Naive thymus-derived CD4-positive, alpha-beta T cell (primary cell): ENCODE data around the gene APOL4. TPM values are rescaled to one million over a fixed set of nuclear protein-coding genes. Genes with fewer than 3 reads are reported as not detected.
A peak's percentile ranks its signal among the peaks of the same experiment; 100 is the strongest.

Source experiments
- ATAC-seq: fragments of 150-1000 bp; cut with Tn5 transposase; 2 replicates; pipeline ENCODE4 v1.10.0; 2021; ENCODE audit warnings: mild to moderate bottlenecking, moderate library complexity
- CTCF ChIA-PET: fragments of 350-600 bp; sonication (Branson Sonifier 250); formaldehyde crosslinking; loops from one replicate; lab custom pipeline; 2021; ENCODE audit warnings: antibody characterized with exemption; lab: Charles Lee
- POLR2A ChIA-PET: fragments of 350-600 bp; sonication (Branson Sonifier 250); formaldehyde crosslinking; loops from one replicate; lab custom pipeline; 2021; ENCODE audit warnings: antibody characterized with exemption, inconsistent platforms; lab: Charles Lee
- DNase-seq, 9 donors: peaks; one replicate each; pipeline versions ENCODE4 v3.0.0 to v3.0.0-alpha.2; 2020 to 2022; ENCODE audit warnings: mixed read lengths in 1 of 9
- H3K27ac ChIP-seq: one replicate; pipeline ENCODE4 v1.7.0; 2013; ENCODE audit warnings: mild to moderate bottlenecking, low read depth, low read length, moderate library complexity
- H3K27me3 ChIP-seq, 2 donors: one replicate each; pipeline ENCODE4 v1.7.0; 2013; ENCODE audit warnings: low read length in 2 of 2, mild to moderate bottlenecking in 2 of 2, moderate library complexity in 2 of 2; ENCODE audit not compliant: control insufficient read depth in 2 of 2, insufficient read depth in 2 of 2
- H3K36me3 ChIP-seq, 3 experiments: 1 replicate in 2 of 3; 2 replicates in 1 of 3; pipeline ENCODE4 v1.7.0; 2013; ENCODE audit warnings: low read length in 3 of 3, mild to moderate bottlenecking in 3 of 3, moderate library complexity in 1 of 3; ENCODE audit not compliant: insufficient read depth in 3 of 3, control insufficient read depth in 2 of 3
- H3K4me1 ChIP-seq, 2 donors: one replicate each; pipeline ENCODE4 v1.7.0; 2013; ENCODE audit warnings: low read length in 2 of 2, mild to moderate bottlenecking in 2 of 2, moderate library complexity in 1 of 2; ENCODE audit not compliant: control insufficient read depth in 2 of 2, insufficient read depth in 2 of 2
- H3K4me3 ChIP-seq: 2 replicates; pipeline ENCODE4 v1.7.0; 2013; ENCODE audit warnings: mild to moderate bottlenecking, low read length
- H3K9me3 ChIP-seq, 3 experiments: 1 replicate in 2 of 3; 2 replicates in 1 of 3; pipeline ENCODE4 v1.7.0; 2013; ENCODE audit warnings: low read length in 3 of 3; ENCODE audit not compliant: control insufficient read depth in 2 of 3
- H3K27ac Mint-ChIP-seq, 9 donors: one replicate each; pipeline ENCODE4 v1.8.0; 2020 to 2022; ENCODE audit warnings: mixed read lengths in 9 of 9, mild to moderate bottlenecking in 8 of 9, moderate library complexity in 5 of 9, inconsistent platforms in 2 of 9
- H3K27me3 Mint-ChIP-seq, 5 donors: one replicate each; pipeline ENCODE4 v1.8.0; 2021 to 2022; ENCODE audit warnings: mixed read lengths in 5 of 5, mild to moderate bottlenecking in 1 of 5
- H3K36me3 Mint-ChIP-seq, 5 donors: one replicate each; pipeline ENCODE4 v1.8.0; 2020 to 2022; ENCODE audit warnings: mixed read lengths in 5 of 5, mild to moderate bottlenecking in 3 of 5, inconsistent platforms in 1 of 5
- H3K4me1 Mint-ChIP-seq, 7 donors: one replicate each; pipeline ENCODE4 v1.8.0; 2020 to 2022; ENCODE audit warnings: mixed read lengths in 7 of 7, mild to moderate bottlenecking in 3 of 7, inconsistent platforms in 1 of 7
- H3K4me3 Mint-ChIP-seq, 10 donors: one replicate each; pipeline ENCODE4 v1.8.0; 2020 to 2022; ENCODE audit warnings: mild to moderate bottlenecking in 10 of 10, mixed read lengths in 10 of 10, moderate library complexity in 6 of 10, inconsistent platforms in 2 of 10
- H3K9me3 Mint-ChIP-seq, 11 donors: one replicate each; pipeline ENCODE4 v1.8.0; 2020 to 2022; ENCODE audit warnings: mixed read lengths in 11 of 11, mild to moderate bottlenecking in 4 of 11, inconsistent platforms in 1 of 11, moderate library complexity in 1 of 11
- intact Hi-C, 2 donors: fragments of 100-400 bp; cut with micrococcal nuclease; formaldehyde crosslinking; loops; one replicate each; pipeline ENCODE4 v1.15.1; 2023
- polyA plus RNA-seq, 2 donors: library from polyadenylated mRNA; unstranded; fragments of 300-500 nt; fragmentation: Illumina TruSeq; gene quantifications; one replicate each; pipeline ENCODE4 v1.2.3, GENCODE V29; 2021
- total RNA-seq, 6 experiments: library from RNA in 5 of 6; stranded (reverse) in 5 of 6; gene quantifications; 1 replicate in 5 of 6; 2 replicates in 1 of 6; pipeline ENCODE4 v1.2.3 and lab custom pipeline; 2021 to 2026

Gene APOL4
- total and polyA plus RNA-seq, 7 experiments from 2014 or later = 1.2 TPM; not detected in 6

DNA sequence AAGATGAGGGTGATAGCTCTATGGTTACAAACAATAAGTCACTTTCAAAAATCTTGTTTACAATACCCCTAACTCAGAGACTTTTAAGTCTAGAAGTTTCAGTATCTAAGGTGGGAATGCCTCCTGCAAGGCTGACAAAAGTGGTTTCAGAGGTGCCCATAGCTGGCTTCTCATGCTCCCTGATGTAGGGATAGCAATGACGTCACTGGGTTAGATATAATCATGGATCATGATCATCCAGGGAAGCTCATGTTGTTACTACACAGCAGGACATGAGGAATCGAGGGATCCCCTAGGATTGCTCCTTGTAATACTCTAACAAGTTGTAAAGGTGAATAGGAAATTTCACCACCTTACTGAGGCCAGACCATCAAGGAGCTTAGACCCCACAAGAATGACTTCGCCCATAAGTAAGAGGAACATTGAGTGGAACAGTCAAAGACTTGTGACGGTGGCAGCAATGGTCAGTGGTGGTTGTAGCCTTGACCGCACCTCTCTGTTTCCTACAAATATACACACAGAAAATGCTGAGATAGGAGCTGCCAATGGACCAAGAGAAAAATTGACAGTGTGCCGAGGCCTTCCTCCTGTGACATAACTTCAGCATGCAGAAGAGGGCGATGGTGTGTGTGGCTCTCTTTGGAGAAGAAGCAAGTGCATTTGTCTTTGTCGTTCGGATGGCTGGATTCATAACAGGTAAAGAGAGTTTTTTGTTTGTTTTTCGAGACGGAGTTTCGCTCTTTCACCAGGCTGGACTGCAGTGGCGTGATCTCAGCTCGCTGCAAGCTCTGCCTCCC is 15.6 kb downstream of the APOL4 start:
- Mint-ChIP-seq H3K27me3 (peaks cover 0 to 32% (median 0%) of the 10 kb centered on the region in 5 donors), H3K36me3 (no peaks in the 10 kb centered on the region), H3K9me3 (no peaks in the 10 kb centered on the region), H3K27ac (peak overlapping the region in 1 of 9 donors; percentile 59), H3K4me3 (peak overlapping the region in 1 of 10 donors; percentile 4), H3K4me1 (no peaks in the 10 kb centered on the region)
- Histone ChIP-seq H3K27me3 (no peaks in the 10 kb centered on the region), H3K4me1 (no peaks in the 10 kb centered on the region), H3K9me3 (no peaks in the 10 kb centered on the region), H3K4me3 (no peak overlapping the region), H3K36me3 (no peaks in the 10 kb centered on the region), H3K27ac (no peak overlapping the region)
- DNase-seq (no peak), ATAC-seq (no peak)
- POLR2A ChIA-PET = interaction anchor here (0.7 kb wide), 1 partner anchor 61 kb away, joined by 3 read pairs; no protein-coding TSS in a partner anchor
- intact Hi-C loops = no loop called here
- CTCF ChIA-PET = interaction anchor here (0.6 to 0.9 kb wide), 2 partner anchors 29 to 116 kb away, joined by 3 read pairs; no protein-coding TSS in a partner anchor

DNA sequence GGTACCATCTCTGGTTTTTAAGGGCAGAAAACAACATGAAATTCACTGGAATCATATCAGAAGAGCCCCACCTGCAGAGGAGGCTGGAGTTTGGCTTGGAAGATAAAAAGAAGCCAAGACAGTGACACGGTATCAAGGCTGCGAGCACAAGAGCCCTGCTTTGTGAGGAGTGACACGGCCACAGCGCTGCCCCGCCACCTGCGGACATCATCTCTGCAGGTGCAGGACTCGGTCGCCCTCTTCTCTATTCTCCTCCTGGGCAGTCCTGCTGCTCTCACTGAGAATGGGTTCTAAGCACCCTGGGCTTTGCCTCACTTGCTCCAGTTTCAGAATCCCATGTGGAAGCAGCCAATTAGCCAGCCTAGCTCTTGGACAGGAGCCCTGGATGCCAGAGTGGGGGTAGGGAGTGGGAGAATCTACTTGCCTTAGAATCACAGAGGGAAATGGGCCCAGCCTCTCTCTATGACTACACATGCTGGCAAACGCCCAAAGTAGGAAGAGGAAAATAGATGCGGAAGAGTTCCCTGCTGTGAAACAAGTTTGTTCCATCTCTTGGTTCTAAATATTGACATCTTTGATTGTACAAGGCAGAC is 17.1 kb downstream of the APOL4 start:
- POLR2A ChIA-PET = no interaction called here
- Mint-ChIP-seq H3K36me3 (no peaks in the 10 kb centered on the region), H3K4me1 (peaks cover 0 to 4% (median 3%) of the 10 kb centered on the region in 7 donors), H3K9me3 (no peaks in the 10 kb centered on the region), H3K27me3 (peaks cover 0 to 30% (median 0%) of the 10 kb centered on the region in 5 donors), H3K27ac (no peak overlapping the region), H3K4me3 (no peak overlapping the region)
- Histone ChIP-seq H3K4me3 (no peak overlapping the region), H3K27me3 (no peaks in the 10 kb centered on the region), H3K27ac (no peak overlapping the region), H3K4me1 (peaks cover 0 to 2% of the 10 kb centered on the region in 2 donors), H3K9me3 (no peaks in the 10 kb centered on the region), H3K36me3 (no peaks in the 10 kb centered on the region)
- intact Hi-C loops = loop anchor here in 1 of 2 donors (5.0 kb wide), 1 partner anchor 117 kb away; no protein-coding TSS in a partner anchor
- CTCF ChIA-PET = interaction anchor here (9.5 kb wide), 1 partner anchor 23 kb away, joined by 71 read pairs; the partner anchor contains the start of gene APOL3
- ATAC-seq (no peak), DNase-seq (no peak)

DNA sequence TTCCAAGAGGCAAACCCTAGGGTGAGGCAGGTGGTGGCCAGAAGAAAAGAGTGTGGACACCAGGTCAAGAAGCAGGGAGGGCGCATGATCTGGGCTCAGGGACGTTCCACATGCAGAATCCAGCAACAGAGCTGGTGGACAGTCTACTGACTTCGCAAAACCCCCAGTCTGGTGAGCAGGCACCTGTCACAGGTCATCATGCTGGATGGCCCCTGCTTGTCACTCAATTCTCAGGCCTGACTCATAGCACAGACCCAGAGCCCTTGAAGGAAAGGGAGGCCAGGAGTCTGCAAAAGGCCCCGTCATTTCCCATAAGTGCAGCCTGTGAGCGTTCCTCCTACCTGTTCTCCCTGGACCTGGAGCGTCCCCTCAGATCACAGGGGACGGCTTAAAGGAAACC is 18.2 kb downstream of the APOL4 start:
- no peaks in the 10 kb centered on the region for H3K9me3 ChIP-seq
- H3K27ac Mint-ChIP-seq = no peak overlapping the region
- no peaks in the 10 kb centered on the region for H3K9me3 Mint-ChIP-seq
- peaks cover 0 to 4% (median 3%) of the 10 kb centered on the region in 7 donors for H3K4me1 Mint-ChIP-seq
- no peaks in the 10 kb centered on the region for H3K27me3 ChIP-seq
- no peak overlapping the region for H3K4me3 ChIP-seq
- ATAC-seq (no peak), DNase-seq (no peak)
- no peak overlapping the region for H3K27ac ChIP-seq
- intact Hi-C loops = loop anchor here in 1 of 2 donors (5.0 kb wide), 1 partner anchor 116 kb away; no protein-coding TSS in a partner anchor
- H3K27me3 Mint-ChIP-seq = peaks cover 0 to 27% (median 0%) of the 10 kb centered on the region in 5 donors
- ChIA-PET POLR2A (no interaction called here), CTCF (interaction anchor here (0.6 to 9.5 kb wide), 4 partner anchors 22 to 830 kb away, joined by 3 to 71 read pairs (median 38); partner anchors contain the start of gene APOL3)
- H3K36me3 Mint-ChIP-seq = no peaks in the 10 kb centered on the region
- no peaks in the 10 kb centered on the region for H3K36me3 ChIP-seq
- peaks cover 0 to 2% of the 10 kb centered on the region in 2 donors for H3K4me1 ChIP-seq
- no peak overlapping the region for H3K4me3 Mint-ChIP-seq

DNA sequence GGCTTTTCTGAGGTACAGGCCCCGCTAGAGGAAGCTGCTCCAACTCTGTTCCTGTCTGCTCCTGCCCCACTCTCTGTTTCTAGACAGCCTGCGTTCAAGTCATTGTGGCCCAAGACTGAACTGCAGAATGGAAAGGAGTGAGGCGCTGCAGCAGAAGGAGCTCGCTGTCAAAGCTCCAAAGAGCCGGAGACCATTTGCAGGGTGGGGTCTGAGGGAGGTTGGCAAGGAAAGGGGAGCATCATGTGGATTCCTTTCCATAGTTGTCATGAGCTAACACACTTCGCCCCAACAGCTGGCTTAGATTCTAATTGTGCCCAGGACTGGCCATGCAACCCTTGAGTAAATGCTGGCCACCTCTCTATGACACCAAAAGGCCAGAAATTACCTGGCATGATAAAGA is 18.8 kb downstream of the APOL4 start:
- H3K9me3 ChIP-seq = no peaks in the 10 kb centered on the region
- peaks cover 0 to 4% (median 3%) of the 10 kb centered on the region in 7 donors for H3K4me1 Mint-ChIP-seq
- H3K36me3 ChIP-seq = no peaks in the 10 kb centered on the region
- no peak overlapping the region for H3K27ac Mint-ChIP-seq
- intact Hi-C loops = loop anchor here in 1 of 2 donors (5.0 kb wide), 1 partner anchor 116 kb away; no protein-coding TSS in a partner anchor
- peaks cover 0 to 25% (median 0%) of the 10 kb centered on the region in 5 donors for H3K27me3 Mint-ChIP-seq
- ATAC-seq (no peak), DNase-seq (no peak)
- no peaks in the 10 kb centered on the region for H3K27me3 ChIP-seq
- no peak overlapping the region for H3K4me3 ChIP-seq
- no peaks in the 10 kb centered on the region for H3K9me3 Mint-ChIP-seq
- H3K36me3 Mint-ChIP-seq = no peaks in the 10 kb centered on the region
- ChIA-PET POLR2A (no interaction called here), CTCF (interaction anchor here (1.6 to 9.5 kb wide), 3 partner anchors 21 to 117 kb away, joined by 10 to 71 read pairs (median 65); partner anchors contain the start of gene APOL3)
- H3K27ac ChIP-seq = no peak overlapping the region
- no peak overlapping the region for H3K4me3 Mint-ChIP-seq
- peaks cover 0 to 2% of the 10 kb centered on the region in 2 donors for H3K4me1 ChIP-seq

DNA sequence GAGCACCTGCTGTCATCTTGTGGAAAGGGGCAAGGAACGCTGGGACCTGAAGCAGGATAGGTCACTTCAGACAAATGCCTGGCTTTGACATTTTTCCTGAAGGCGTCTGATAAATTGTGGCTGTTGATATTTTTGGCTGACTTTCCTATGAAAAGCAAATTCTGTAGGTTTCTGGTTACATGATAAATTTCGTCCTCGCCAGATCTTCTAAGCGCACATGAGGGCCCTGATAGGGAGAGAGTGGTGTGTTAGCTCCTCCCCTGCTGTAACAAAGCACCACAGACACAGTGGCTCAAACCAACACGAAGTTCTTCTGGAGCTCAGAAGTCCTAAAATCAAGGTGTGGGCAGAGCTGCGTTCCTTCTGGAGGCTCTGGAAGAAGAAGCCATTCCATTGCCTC is 19.6 kb downstream of the APOL4 start:
- H3K4me3 ChIP-seq = no peak overlapping the region
- ATAC-seq = no peak
- H3K9me3 ChIP-seq = no peaks in the 10 kb centered on the region
- H3K27me3 ChIP-seq = no peaks in the 10 kb centered on the region
- intact Hi-C loops = loop anchor here in 1 of 2 donors (5.0 kb wide), 1 partner anchor 115 kb away; no protein-coding TSS in a partner anchor
- H3K36me3 Mint-ChIP-seq = peaks cover 0 to 2% (median 0%) of the 10 kb centered on the region in 5 donors
- no peak overlapping the region for H3K27ac Mint-ChIP-seq
- H3K27ac ChIP-seq = no peak overlapping the region
- CTCF ChIA-PET = interaction anchor here (0.7 to 9.5 kb wide), 7 partner anchors 16 to 117 kb away, joined by 3 to 71 read pairs (median 6); partner anchors contain the start of gene APOL3
- DNase-seq = no peak
- peaks cover 0 to 3% (median 0%) of the 10 kb centered on the region in 11 donors for H3K9me3 Mint-ChIP-seq
- peaks cover 0 to 25% (median 0%) of the 10 kb centered on the region in 5 donors for H3K27me3 Mint-ChIP-seq
- H3K4me3 Mint-ChIP-seq = no peak overlapping the region
- no peaks in the 10 kb centered on the region for H3K36me3 ChIP-seq
- H3K4me1 Mint-ChIP-seq = peaks cover 0 to 4% (median 3%) of the 10 kb centered on the region in 7 donors
- peaks cover 0 to 2% of the 10 kb centered on the region in 2 donors for H3K4me1 ChIP-seq
- POLR2A ChIA-PET = no interaction called here

DNA sequence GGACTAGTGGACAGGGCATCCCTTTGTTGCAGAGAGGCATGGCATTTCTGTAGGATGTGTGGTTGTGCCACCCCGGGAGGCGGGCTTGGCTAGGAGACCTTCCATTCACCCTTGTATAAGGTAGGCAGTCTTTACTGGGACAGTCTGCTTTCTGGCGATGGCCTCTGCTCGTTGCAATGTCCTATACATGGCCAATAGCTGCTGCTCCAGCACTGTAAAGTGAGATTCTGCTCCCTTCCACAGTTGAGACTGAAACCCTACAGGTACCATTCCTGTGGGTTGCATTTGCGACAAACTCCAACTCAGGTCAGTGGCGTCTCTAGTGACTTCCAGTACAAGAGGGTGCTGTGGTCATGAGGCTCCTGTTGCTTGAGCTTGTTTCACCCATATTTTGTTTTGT is 20.7 kb downstream of the APOL4 start:
- Mint-ChIP-seq H3K4me3 (no peak overlapping the region), H3K36me3 (peaks cover 0 to 2% (median 0%) of the 10 kb centered on the region in 5 donors), H3K27ac (peak overlapping the region in 1 of 9 donors; percentile 15), H3K4me1 (peaks cover 0 to 4% (median 3%) of the 10 kb centered on the region in 7 donors), H3K27me3 (peaks cover 0 to 18% (median 0%) of the 10 kb centered on the region in 5 donors), H3K9me3 (peaks cover 0 to 4% (median 0%) of the 10 kb centered on the region in 11 donors)
- no peak for DNase-seq
- no peak for ATAC-seq
- H3K27ac ChIP-seq = no peak overlapping the region
- no peaks in the 10 kb centered on the region for H3K9me3 ChIP-seq
- POLR2A ChIA-PET = no interaction called here
- no peaks in the 10 kb centered on the region for H3K36me3 ChIP-seq
- CTCF ChIA-PET = interaction anchor here (1.0 to 9.5 kb wide), 8 partner anchors 9 to 116 kb away, joined by 3 to 71 read pairs (median 6); partner anchors contain the start of gene APOL3
- H3K4me3 ChIP-seq = no peak overlapping the region
- H3K27me3 ChIP-seq = no peaks in the 10 kb centered on the region
- intact Hi-C loops = loop anchor here (1.0 to 5.0 kb wide), 5 partner anchors 21 to 831 kb away; partner anchors contain the start of gene APOL3 (in 2 of the 2)
- H3K4me1 ChIP-seq = peaks cover 0 to 2% of the 10 kb centered on the region in 2 donors
